ENCODE measurements around the gene MS4A6E.

- TF ChIP-seq CTCF (conservative IDR thresholded peaks at IDR 0.05; ENCODE audit: low read length): no peak
- TF ChIP-seq EZH2phosphoT487 (IDR thresholded peaks at IDR 0.05; ENCODE audit: borderline replicate concordance): no peak
Observed at GRCh38 chr11:60375316-60375715, 48.3 kb downstream of the MS4A6E start.

All from Loucy (cell line).